Activated naive CD4-positive, alpha-beta T cell treated with anti-CD3 and anti-CD28 coated beads, Interleukin-2, amount 50 U/mL, for 72 hours (primary cell): ENCODE results near the gene OGFR. TPM values are rescaled to one million over a fixed set of nuclear protein-coding genes. Genes with fewer than 3 reads are reported as not detected.
A peak's percentile ranks its signal among the peaks of the same experiment; 100 is the strongest.

Source experiments
- ATAC-seq, 2 donors: fragments of 150-1000 bp; cut with Tn5 transposase; 2 replicates each; pipeline ENCODE4 v1.10.0; 2021; ENCODE audit warnings: mild to moderate bottlenecking in 2 of 2, moderate library complexity in 2 of 2
- DNase-seq, 2 donors: peaks; one replicate each; pipeline ENCODE4 v3.0.0; 2021 to 2022; ENCODE audit warnings: low spot score in 2 of 2
- H3K27ac Mint-ChIP-seq, 2 donors: one replicate each; pipeline ENCODE4 v1.8.0; 2022; ENCODE audit warnings: mild to moderate bottlenecking in 2 of 2, mixed read lengths in 2 of 2
- H3K36me3 Mint-ChIP-seq, 2 donors: one replicate each; pipeline ENCODE4 v1.8.0; 2022; ENCODE audit warnings: mixed read lengths in 2 of 2
- H3K9me3 Mint-ChIP-seq, 2 donors: one replicate each; pipeline ENCODE4 v1.8.0; 2022; ENCODE audit warnings: mixed read lengths in 2 of 2
- total RNA-seq, 2 donors: library from RNA; stranded (reverse); gene quantifications; one replicate each; pipeline ENCODE4 v1.2.3, GENCODE V29; 2022

Gene OGFR
- total RNA-seq, 2 donors from 2014 or later, result 32.9 to 51.6 TPM

DNA sequence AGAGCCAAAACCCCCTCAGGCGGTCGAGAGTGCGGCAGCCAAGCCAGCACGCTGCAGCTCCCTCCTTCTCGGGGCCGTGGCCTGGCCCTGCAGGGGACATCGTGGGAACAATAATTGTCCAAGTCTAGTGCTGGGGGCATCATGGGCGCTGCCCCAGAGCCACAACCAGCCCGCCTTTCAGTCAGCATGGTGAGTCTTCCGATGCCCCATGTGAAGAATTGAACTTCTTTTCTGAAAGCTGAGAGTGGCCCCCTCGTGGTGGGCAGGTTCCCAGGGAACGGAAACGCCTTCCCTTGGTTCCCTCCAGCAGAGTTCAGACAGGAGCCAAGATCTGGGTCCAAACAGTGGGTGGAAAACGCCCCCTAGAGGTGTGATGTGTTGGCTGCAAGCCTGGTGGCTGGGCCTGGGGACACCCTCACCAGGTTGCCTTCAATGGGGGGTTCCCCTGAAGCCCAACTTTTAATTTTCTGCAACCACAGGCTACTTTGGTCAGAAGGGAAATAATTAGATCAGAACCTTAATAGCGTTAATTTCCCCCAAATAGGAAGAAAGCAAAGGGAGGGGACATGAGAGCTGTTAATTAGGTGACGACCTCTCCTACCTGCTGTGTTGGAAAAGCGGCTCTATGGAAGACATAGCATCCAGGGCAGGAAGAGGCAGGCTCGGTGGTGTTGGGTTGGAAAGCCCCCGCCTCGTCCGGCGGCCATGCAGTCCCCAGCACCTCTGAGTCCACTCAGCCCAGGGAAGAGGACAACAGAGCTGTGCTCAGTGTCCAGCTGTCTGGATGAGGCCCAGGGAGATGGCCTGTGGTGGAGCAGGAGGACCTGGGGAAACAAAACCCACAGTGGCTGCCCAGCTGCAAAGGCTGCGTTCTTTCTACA lies 13.1 kb upstream of the OGFR start:
- Mint-ChIP-seq H3K9me3 (no peaks in the 10 kb centered on the region), H3K36me3 (no peaks in the 10 kb centered on the region), H3K27ac (no peak overlapping the region)
- peak in 1 of 2 donors; percentile 21 for ATAC-seq
- DNase-seq, result peak in 1 of 2 donors; percentile 79

DNA sequence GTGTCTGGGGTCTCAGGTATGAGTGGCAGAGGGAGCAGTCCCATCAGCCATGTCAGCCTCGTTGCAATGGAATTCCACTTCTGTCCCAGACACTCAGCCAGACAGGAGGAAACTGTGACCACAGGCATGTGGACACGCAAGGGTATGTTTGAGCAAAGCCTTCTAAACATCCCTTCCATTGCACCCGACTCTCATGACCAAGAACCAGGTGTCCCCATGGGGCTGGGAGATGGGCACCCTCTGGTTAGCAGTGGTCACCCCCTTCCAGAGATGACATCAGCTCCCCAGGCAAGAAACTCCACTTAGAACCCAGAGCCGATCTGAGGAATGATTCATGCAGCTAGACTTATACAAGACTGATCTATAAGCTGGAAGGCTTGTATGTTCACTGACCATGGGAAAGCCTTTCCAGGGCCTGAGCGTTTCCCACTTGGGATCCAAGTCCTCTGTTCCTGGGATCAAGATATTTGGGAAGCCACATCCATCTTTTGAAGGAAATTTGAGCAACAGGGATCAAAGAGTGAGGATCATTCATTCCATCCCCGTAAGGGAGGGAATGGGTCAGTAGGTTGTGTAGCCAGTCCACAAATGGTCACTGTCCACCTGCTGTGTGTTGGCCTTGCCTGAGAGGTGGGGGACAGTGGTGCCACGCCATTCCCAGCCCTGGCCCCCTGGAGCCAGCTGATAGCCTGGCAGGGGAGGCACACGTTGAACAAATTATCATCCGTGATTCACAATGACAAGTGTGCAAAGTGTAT lies 12.3 kb upstream of the OGFR start:
- H3K36me3 Mint-ChIP-seq, result peaks cover 0 to under 1% of the 10 kb centered on the region in 2 donors
- DNase-seq, result no peak
- no peak for ATAC-seq
- H3K9me3 Mint-ChIP-seq, result no peaks in the 10 kb centered on the region
- H3K27ac Mint-ChIP-seq, result peak overlapping the region in 1 of 2 donors; percentile 91

DNA sequence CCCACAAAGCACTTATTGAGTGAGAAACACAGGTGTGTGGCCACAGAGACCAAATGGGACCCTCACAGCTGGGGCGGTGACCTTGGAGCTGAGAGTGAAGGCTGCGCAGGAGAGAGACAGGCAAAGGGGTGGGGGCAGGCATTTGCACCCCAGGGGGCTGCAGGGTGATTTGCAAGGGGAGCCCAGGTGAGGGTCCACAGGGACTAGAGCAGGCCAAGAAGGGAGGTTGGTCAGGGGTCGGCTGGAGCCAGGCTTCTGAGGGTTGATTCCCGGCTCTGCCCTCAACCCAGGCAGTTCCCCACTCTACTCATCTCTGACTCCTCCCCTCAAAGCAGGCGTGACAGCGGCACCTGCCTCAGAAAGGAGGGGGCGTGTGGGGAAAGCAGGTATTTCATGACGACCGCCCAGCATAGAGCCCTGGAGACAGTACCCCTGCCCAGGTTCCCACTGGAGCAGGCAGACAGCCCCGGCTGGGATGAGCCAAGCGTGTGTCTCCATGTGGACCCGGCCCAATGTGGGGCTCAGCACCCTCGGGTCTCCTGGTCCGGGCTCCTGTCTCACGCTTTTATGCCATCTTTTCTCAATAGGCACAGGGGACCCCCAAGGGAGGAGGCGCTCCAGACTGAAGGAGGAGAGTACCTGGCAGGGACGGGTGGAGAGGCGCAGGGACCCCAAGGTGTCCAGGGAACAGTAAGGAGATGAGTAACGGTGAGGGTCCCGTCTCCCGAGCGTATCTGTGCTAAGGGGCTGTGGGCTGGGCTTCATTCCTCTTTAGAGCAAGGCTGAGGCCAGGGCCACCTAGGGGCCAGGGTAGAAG lies 11.5 kb upstream of the OGFR start:
- Mint-ChIP-seq H3K36me3 (peaks cover 0 to 6% of the 10 kb centered on the region in 2 donors), H3K27ac (peak overlapping the region in 1 of 2 donors; percentile 91), H3K9me3 (no peaks in the 10 kb centered on the region)
- DNase-seq (no peak), ATAC-seq (no peak)

DNA sequence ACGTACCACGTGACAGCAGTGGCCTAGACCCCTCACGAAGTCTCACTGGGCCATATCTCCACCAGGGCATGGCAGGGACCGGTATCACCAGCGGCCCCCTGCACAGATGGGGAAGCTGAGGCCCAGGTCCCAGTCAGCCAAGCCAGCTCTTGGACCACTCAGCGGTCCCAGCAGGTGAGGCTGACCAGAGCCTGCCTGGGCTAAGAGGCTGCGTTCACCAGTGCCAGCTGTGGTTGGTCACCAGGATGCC lies 11.0 kb upstream of the OGFR start:
- no peak for ATAC-seq
- DNase-seq, result no peak
- Mint-ChIP-seq H3K9me3 (no peaks in the 10 kb centered on the region), H3K27ac (peak overlapping the region; percentile 72 to 91), H3K36me3 (peaks cover 0 to 10% of the 10 kb centered on the region in 2 donors)

DNA sequence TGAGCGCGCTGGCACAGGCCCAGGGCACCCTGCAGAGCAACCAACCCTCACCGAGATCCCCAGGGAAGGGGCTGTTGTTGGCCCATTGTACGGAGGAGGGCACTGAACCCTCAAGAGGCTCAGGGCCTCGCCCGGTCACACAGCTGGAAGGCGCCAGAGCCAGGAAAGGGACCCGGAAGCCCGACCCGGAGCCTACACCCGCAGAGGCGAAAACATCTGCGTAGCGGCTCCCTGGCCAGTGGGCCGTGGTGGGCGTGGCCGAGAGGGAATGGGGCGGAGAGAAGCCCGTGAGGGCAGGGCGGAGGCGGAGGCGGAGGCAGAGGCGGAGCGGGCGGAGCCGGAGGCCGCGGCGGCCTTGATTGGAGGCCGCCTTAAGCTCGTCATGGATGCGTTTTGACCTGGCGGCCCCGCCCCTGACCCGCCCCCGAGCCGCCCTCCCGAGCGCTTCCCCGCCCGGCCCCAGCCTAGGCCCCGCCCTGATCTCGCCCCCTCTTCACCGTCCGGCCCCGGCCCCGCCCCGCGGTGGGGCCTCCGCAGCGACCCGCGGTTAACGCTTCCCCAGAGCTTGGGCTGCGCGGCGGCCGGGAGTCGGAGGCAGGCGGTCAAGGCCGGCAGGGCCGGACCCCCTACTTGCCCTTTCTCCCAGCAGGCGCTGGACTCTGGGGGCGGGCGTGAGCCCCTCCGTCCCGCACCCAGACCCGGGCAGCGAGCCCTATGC lies 10.5 kb upstream of the OGFR start:
- no peaks in the 10 kb centered on the region for H3K9me3 Mint-ChIP-seq
- DNase-seq, result peak; percentile 96 to 98
- peaks cover 0 to 14% of the 10 kb centered on the region in 2 donors for H3K36me3 Mint-ChIP-seq
- ATAC-seq, result peak; percentile 79 to 82
- H3K27ac Mint-ChIP-seq, result peak overlapping the region; percentile 91 to 97

DNA sequence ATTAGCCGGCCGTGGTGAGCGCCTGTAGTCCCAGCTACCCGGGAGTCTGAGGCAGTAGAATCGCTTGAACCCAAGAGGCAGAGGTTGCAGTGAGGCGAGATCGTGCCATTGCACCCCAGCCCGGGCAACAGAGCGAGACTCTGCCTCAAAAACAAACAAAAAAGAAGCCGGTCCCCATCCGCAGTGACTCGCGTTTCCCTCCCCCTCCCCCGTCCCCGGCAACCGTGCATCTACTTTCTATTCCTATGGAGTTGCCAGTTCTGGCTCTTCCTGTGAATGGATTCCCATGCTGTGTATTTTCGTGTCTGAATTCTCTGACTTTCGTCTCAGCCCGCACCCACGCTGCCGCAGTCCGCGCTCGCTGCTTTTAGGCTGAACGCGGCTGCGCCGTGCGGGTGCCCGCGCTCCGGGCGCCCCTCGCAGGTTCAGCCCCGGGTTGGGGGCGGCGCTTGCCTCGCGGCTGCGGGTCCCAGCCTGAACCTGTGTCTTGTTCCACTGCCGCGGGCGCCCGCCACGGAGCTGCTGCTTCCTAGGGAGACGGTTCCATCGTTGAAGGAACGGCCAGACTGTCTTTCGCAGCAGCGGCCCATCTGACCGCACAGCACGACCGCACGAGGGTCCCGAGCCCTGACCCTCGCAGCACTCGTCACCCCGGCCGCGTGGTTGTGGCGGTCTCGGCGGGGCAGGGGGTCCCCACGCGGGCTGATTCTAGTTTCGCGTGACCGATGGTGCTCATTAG lies 9.4 kb upstream of the OGFR start:
- ATAC-seq, result peak; percentile 13 to 28
- peaks cover 0 to 14% of the 10 kb centered on the region in 2 donors for H3K36me3 Mint-ChIP-seq
- H3K27ac Mint-ChIP-seq, result peak overlapping the region; percentile 91 to 97
- no peaks in the 10 kb centered on the region for H3K9me3 Mint-ChIP-seq
- DNase-seq, result peak; percentile 76 to 77

DNA sequence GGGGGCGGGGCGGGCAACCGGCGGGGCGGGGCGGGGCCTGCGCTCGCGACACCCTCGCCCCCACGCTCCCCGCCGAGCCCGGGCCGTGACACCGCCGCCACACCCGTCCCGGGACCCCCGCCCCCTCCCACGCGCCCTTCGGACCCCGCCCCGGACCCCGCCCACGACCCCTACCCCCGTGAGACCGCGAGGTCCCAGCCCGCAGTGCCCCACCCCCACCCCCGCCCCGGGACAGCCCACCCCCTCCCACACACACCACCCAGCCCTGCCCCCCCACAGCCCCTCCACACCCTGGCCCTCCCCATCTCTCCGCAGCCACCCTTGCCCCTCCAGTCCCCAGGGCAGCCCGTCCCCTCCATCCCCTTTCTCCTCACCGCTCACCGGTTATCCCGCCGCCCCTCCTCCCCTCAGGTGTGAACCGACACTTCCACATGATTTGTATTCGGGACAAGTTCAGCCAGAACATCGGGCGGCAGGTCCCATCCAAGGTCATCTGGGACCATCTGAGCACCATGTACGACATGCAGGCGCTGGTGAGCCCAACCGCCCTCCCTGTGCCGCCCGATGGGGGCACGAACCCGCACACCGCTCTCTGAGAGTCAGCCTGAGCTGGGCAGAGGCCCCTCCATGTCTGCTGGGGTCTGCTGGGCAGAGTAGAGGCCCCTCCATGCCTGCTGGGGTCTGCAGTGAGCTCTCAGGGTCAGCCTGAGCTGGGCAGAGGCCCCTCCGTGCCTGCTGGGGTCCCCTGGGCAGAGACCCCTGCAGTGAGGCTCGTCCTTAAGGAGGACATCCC lies 7.7 kb upstream of the OGFR start:
- Mint-ChIP-seq H3K27ac (peak overlapping the region; percentile 16 to 60), H3K9me3 (no peaks in the 10 kb centered on the region), H3K36me3 (peaks cover 0 to 14% of the 10 kb centered on the region in 2 donors)
- no peak for DNase-seq
- ATAC-seq, result no peak

DNA sequence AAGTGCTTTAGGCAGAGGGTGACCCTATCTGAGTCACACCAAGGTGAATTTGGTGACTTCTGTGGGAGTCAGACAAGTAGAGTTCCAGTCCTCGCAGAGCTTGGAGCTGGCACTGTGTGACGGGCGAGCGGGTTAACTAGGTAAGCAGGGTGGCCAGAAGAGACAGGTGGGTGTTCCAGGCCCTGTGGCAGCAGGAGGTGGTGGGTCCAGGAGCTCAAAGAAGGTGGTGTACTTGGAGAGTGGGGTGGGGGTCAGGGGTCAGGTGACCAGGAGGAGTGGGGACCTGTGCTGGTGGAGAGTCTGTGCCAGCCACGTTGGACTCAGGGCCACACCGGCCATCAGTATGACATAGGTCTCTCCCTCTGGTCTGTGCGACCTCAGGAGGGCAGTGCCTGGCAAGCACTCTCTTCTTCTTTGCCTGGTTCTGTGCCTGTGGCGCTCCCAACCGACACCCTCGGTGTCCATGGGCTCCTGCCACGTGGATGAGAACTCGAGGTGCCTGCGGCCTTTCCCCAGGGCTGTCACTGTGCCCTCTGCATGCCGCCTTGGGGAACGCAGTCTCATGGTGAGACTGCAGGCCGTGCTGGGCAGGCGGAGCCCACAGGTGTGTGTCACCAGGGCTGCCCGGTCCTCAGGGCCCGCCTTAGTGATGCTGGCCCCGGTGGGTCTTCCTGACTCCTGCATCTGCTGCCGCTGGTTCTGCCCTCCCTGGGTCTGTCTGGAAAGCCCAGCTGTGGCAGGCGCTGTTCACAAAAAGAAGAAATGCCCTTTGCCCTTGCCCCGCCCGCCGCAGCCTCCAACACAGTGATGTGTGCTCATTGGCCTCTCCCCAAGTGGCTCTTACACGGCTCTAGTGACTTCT lies 6.7 kb upstream of the OGFR start:
- ATAC-seq (no peak), DNase-seq (no peak)
- H3K36me3 Mint-ChIP-seq, result peaks cover 0 to 14% of the 10 kb centered on the region in 2 donors
- H3K9me3 Mint-ChIP-seq, result no peaks in the 10 kb centered on the region
- H3K27ac Mint-ChIP-seq, result peak overlapping the region; percentile 14 to 16

DNA sequence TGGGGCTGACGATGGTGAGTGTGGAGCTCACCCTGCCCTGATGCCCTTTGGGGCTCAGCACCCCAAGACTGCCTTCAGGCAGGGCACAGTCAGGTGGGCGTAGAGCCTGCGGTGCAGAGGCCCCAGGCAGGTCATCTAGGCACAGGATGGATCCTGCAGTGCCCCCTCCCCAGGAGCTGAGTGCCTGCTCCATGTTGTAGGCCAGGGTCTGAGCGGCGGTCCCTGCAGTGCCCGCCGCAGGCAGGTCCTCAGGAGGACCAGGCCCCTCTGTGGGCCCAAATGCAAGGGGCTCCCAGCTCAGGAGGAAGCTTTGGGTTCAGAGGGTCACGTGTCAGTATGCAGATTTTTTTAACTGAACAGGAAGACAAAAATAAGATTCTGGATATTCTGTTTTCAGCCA lies 5.6 kb upstream of the OGFR start:
- Mint-ChIP-seq H3K36me3 (peaks cover 3 to 14% of the 10 kb centered on the region in 2 donors), H3K9me3 (no peaks in the 10 kb centered on the region), H3K27ac (peak overlapping the region in 1 of 2 donors; percentile 16)
- ATAC-seq (no peak), DNase-seq (no peak)

DNA sequence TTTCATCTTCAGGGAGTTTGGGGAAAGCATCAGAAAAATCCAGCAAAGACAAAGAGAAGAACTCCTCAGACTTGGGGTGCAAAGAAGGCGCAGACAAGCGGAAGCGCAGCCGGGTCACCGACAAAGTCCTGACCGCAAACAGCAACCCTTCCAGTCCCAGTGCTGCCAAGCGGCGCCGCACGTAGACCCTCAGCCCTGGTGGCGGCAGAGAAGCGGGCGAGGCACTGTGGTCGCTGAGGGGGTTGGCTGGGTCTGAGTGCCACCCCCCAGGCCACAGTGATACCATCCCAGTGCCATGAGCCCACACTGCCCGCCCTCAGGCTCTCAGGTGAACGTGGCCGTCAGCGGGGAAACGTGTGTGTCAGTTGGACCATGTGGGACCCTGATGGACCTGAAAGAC lies 5.2 kb upstream of the OGFR start:
- no peak for DNase-seq
- no peak for ATAC-seq
- H3K9me3 Mint-ChIP-seq, result no peaks in the 10 kb centered on the region
- H3K36me3 Mint-ChIP-seq, result peaks cover 5 to 14% of the 10 kb centered on the region in 2 donors
- peak overlapping the region in 1 of 2 donors; percentile 16 for H3K27ac Mint-ChIP-seq

DNA sequence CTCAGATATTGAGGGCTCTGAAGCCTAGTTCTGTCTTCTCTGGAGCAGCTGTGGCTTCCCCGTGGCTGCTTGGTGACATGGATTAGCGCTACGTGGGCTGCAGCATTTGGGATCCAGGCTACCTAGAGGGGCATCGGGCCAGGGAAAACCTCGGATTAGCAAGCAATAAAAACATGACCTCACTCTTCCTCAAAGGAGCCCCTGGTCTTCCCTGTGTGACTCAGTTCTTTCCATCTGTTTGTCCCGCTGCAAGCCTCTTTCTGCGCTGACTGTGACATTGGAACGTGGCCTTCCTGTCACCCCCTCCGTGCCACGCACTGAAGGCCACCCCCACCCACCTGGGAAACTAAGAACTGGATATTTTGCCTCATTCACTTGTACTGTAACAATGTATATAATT lies 4.8 kb upstream of the OGFR start:
- no peak for DNase-seq
- no peak for ATAC-seq
- Mint-ChIP-seq H3K9me3 (no peaks in the 10 kb centered on the region), H3K27ac (no peak overlapping the region), H3K36me3 (peaks cover 5 to 14% of the 10 kb centered on the region in 2 donors)

DNA sequence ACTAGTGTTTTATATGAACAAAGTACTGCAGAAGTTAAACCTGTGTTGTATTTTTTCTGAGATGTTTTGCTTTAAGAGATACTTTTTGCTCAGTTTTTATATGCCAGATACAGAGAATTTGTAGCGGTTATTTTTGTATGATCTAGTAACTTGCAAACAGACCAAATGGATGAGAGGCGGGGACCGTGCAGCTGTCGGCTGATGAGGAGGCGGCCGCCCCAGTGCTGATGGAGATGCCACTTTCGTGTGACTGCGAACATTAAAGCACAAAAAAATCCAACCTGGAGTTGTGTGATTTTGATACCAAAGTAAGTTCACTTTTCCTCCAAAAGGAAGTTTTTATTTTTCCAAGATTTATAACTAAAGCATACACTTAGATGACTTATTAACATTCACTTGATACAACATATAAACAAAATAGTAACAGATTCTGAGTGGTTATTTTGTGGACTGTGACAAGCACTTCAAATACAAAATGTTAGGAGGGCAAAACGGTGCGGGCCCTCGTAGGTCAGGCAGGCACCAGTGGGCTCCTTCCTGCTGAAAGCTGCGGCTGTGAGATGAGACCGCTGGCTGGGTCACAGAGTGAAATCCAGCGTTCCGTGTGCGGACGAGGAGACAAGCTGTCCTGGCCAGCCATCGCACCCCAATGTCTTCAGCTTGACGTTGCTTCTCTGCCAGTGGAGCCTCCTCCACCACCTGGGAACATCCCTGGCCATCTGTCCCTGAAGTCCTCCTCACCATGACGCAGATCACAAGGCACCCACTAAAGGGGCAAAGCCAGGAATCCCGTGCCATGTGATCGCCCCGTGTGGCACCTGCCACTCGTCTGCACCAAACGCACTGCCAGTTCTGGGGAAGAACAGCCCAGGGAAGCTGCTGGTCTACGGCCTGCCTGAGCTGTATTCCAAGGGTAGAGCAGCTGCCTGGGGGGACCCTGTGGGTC lies 4.0 kb upstream of the OGFR start:
- ATAC-seq (no peak), DNase-seq (no peak)
- Mint-ChIP-seq H3K36me3 (peaks cover 5 to 14% of the 10 kb centered on the region in 2 donors), H3K9me3 (no peaks in the 10 kb centered on the region), H3K27ac (no peak overlapping the region)

DNA sequence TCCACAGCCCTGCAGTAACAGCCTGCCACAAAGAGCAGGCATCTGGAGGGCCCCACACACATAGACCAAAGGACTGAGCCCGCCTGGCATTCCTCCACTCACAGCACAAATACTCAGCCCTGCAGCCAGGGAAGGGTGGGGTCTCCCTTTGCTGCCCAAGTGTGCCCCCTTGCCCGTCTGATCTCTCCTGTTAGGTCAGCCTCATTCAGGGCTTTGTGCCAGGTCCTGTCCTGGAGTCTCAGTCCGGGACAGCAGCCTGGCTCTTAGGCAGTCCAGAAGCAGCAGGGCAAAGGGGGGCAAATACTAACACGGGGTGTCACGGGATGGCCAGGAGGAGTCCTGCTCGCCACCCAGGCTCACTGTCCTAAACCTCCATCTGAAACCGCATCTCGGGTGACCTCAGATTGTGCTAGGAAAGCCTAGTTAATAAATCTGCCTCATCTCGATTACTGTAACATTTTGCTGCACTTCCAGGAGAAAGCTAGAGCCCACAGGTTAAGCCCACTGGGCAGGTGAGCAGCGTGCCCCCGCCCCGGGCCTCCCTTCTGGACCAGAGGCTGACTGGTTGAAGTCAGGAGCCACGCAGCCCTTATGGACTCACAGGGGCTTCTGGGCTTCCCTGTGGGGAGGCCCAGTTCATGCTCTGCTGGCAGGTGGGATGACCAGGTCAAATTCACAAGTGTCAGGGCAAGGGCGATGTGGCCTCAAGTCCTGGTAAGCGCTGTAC lies 3.2 kb upstream of the OGFR start:
- no peak for DNase-seq
- Mint-ChIP-seq H3K27ac (no peak overlapping the region), H3K36me3 (peaks cover 5 to 14% of the 10 kb centered on the region in 2 donors), H3K9me3 (no peaks in the 10 kb centered on the region)
- no peak for ATAC-seq
